SK-N-SH (cell line): Measurements from ENCODE around the gene WDR91. TPM values are rescaled to one million over a fixed set of nuclear protein-coding genes. Genes with fewer than 3 reads are reported as not detected.
"Not testable (repeated sequence)": the region's sequence is repeated elsewhere in the genome, so short reads cannot be mapped to it uniquely, and the experiment has no call there.

Experiments used
- CTCF ChIA-PET: fragments of 300-600, 350-600 bp; formaldehyde crosslinking; extraction: SDS; loops from one replicate; lab custom pipeline; 2021; lab: Yijun Ruan, JAX
- POLR2A ChIA-PET: fragments of 350-600 bp; sonication (Branson Sonifier 250); formaldehyde crosslinking; extraction: SDS; loops from one replicate; lab custom pipeline; 2020; ENCODE audit warnings: antibody characterized with exemption, inconsistent platforms; lab: Yijun Ruan, JAX
- DNase-seq: peaks from one replicate; pipeline ENCODE4 v3.0.0; 2012
- H2AFZ ChIP-seq: fragments of 200-600 bp; sonication (generic); 2 replicates; pipeline ENCODE4 v1.8.1; 2016; ENCODE audit warnings: antibody characterized with exemption, mild to moderate bottlenecking, low read depth
- H3F3A ChIP-seq: fragments of 200-600 bp; sonication (generic); replicated peaks from 2 replicates; pipeline ENCODE3; 2016; ENCODE audit warnings: antibody characterized with exemption, mild to moderate bottlenecking; ENCODE audit not compliant: insufficient read depth
- H3K27ac ChIP-seq, 2 experiments: fragments of 200-500 bp in 1 of 2; fragments of 200-600 bp in 1 of 2; sonication (Bioruptor generic) in 1 of 2; sonication (generic), shearing (Covaris generic) in 1 of 2; 2 replicates each; pipeline versions ENCODE4 v1.5.1 to v1.6.1; 2014 to 2016; ENCODE audit warnings: low read depth in 2 of 2, inconsistent platforms in 1 of 2, low read length in 1 of 2, mild to moderate bottlenecking in 1 of 2, mixed read lengths in 1 of 2
- H3K27me3 ChIP-seq: fragments of 200-600 bp; sonication (generic), shearing (Covaris generic); 2 replicates; pipeline ENCODE4 v1.6.1; 2016; ENCODE audit warnings: mixed run types; ENCODE audit not compliant: insufficient read depth
- H3K36me3 ChIP-seq, 2 experiments: fragments of 200-500 bp in 1 of 2; fragments of 200-600 bp in 1 of 2; sonication (Bioruptor generic) in 1 of 2; sonication (generic) in 1 of 2; replicated peaks in 1 of 2; 2 replicates each; pipeline versions ENCODE3 to v1.5.1; 2014 to 2016; ENCODE audit warnings: low read length in 1 of 2, mild to moderate bottlenecking in 1 of 2; ENCODE audit not compliant: insufficient read depth in 2 of 2, control insufficient read depth in 1 of 2
- H3K4me1 ChIP-seq, 2 experiments: fragments of 200-500 bp in 1 of 2; fragments of 200-600 bp in 1 of 2; sonication (Bioruptor generic) in 1 of 2; sonication (generic), shearing (Covaris generic) in 1 of 2; 2 replicates each; pipeline versions ENCODE4 v1.5.1 to v1.6.1; 2014 to 2016; ENCODE audit warnings: low read depth in 1 of 2, low read length in 1 of 2, mixed run types in 1 of 2; ENCODE audit not compliant: insufficient read depth in 2 of 2, control insufficient read depth in 1 of 2
- H3K4me2 ChIP-seq: fragments of 200-600 bp; sonication (generic), shearing (Covaris generic); 2 replicates; pipeline ENCODE4 v1.6.1; 2017; ENCODE audit warnings: mixed run types
- H3K4me3 ChIP-seq, 2 experiments: fragments of 200-500 bp in 1 of 2; fragments of 200-600 bp in 1 of 2; sonication (Bioruptor generic) in 1 of 2; sonication (generic), shearing (Covaris generic) in 1 of 2; 2 replicates each; pipeline versions ENCODE4 v1.5.1 to v1.8.1; 2014 to 2016; ENCODE audit warnings: low read depth in 2 of 2, inconsistent platforms in 1 of 2, low read length in 1 of 2, mild to moderate bottlenecking in 1 of 2, mixed read lengths in 1 of 2, moderate library complexity in 1 of 2
- H3K79me2 ChIP-seq: fragments of 200-600 bp; sonication (generic); 2 replicates; pipeline ENCODE4 v1.8.1; 2017; ENCODE audit warnings: mild to moderate bottlenecking; ENCODE audit not compliant: insufficient read depth
- H3K9ac ChIP-seq: fragments of 200-600 bp; sonication (generic); 2 replicates; pipeline ENCODE4 v1.6.1; 2017; ENCODE audit warnings: mixed run types
- H3K9me2 ChIP-seq: fragments of 200-600 bp; sonication (generic); 2 replicates; pipeline ENCODE4 v1.6.1; 2017; ENCODE audit warnings: mixed run types
- H3K9me3 ChIP-seq: fragments of 200-600 bp; sonication (generic); 2 replicates; pipeline ENCODE4 v1.6.1; 2017; ENCODE audit warnings: mixed run types, mild to moderate bottlenecking, moderate library complexity
- H4K20me1 ChIP-seq: fragments of 200-600 bp; sonication (generic); 2 replicates; pipeline ENCODE4 v1.6.1; 2017; ENCODE audit warnings: mild to moderate bottlenecking, mixed run types; ENCODE audit not compliant: insufficient read depth
- CHD2 ChIP-seq: fragments of 150-350 bp; IDR thresholded peaks from 2 replicates; pipeline ENCODE4 v1.6.1; 2018; ENCODE audit warnings: low read length; ENCODE audit not compliant: partially characterized antibody
- FOSL2 ChIP-seq: IDR thresholded peaks from 2 replicates; pipeline ENCODE4 v1.4.0; 2012; ENCODE audit warnings: low read depth, mild to moderate bottlenecking, moderate library complexity, borderline replicate concordance
- JUND ChIP-seq: IDR thresholded peaks from 2 replicates; pipeline ENCODE4 v1.4.0; 2012
- POLR2AphosphoS5 ChIP-seq: IDR thresholded peaks from 2 replicates; pipeline ENCODE4 v1.6.1; 2012; ENCODE audit warnings: low read depth, low read length
- RAD21 ChIP-seq: IDR thresholded peaks from 2 replicates; pipeline ENCODE4 v1.6.1; 2012; ENCODE audit warnings: mild to moderate bottlenecking, low read length
- RCOR1 ChIP-seq: fragments of 150-350 bp; IDR thresholded peaks from 2 replicates; pipeline ENCODE4 v1.6.1; 2017; ENCODE audit warnings: antibody characterized with exemption, low read length
- RFX5 ChIP-seq: IDR thresholded peaks from 2 replicates; pipeline ENCODE4 v1.6.1; 2012; ENCODE audit warnings: mild to moderate bottlenecking, improper control_type of control experiment, low read length
- TAF1 ChIP-seq: IDR thresholded peaks from 2 replicates; pipeline ENCODE4 v1.6.1; 2012; ENCODE audit warnings: low read depth, mild to moderate bottlenecking, low read length, moderate library complexity, borderline replicate concordance
- YY1 ChIP-seq: IDR thresholded peaks from 2 replicates; pipeline ENCODE4 v1.4.0; 2012; ENCODE audit warnings: low read depth, mild to moderate bottlenecking
- WGBS: methylation state at CpG from one replicate; pipeline ENCODE4 v1.1.6; 2017; ENCODE audit warnings: low lambda C conversion rate; 5-methylcytosine and 5-hydroxymethylcytosine counted together
- polyA plus RNA-seq, 3 experiments: library from polyadenylated mRNA; depleted of rRNA; stranded (reverse); fragments of >200 nt; gene quantifications; 2 replicates each; pipeline ENCODE4 v1.2.3, GENCODE V29; 2012
- TF ChIP-seq, protein P1 (sequence below): IDR thresholded peaks from 2 replicates; pipeline ENCODE4 v1.4.0; 2012; ENCODE audit warnings: low read depth
- TF ChIP-seq, protein P2 (sequence below): fragments of 200-600 bp; sonication (generic); IDR thresholded peaks from 2 replicates; pipeline ENCODE4 v1.6.1; 2017; ENCODE audit warnings: antibody characterized with exemption, mild to moderate bottlenecking, moderate library complexity

The WDR91 gene
- polyA plus RNA-seq, 1 of the 3 experiments (the other 2 are of a cell fraction): 8.4 TPM

GRCh38 chr7:135211946-135212685 is 790 bp upstream of the WDR91 start:
- H4K20me1 ChIP-seq, H3F3A ChIP-seq, H3K9me3 ChIP-seq, H3K27me3 ChIP-seq, H3K79me2 ChIP-seq, H3K36me3 ChIP-seq, H3K9me2 ChIP-seq, H3K4me1 ChIP-seq: not testable (repeated sequence)
- Histone ChIP-seq H3K27ac (peak overlapping the region; percentile 81 to 90), H3K9ac (peak overlapping the region; percentile 78), H3K4me3 (peak overlapping the region; percentile 92 to 99), H3K4me2 (peak overlapping the region; percentile 86), H2AFZ (peak overlapping the region; percentile 98)
- POLR2A ChIA-PET: interaction anchor here (0.5 to 2.0 kb wide), 5 partner anchors 10 to 384 kb away, joined by 3 to 8 read pairs (median 5); no protein-coding TSS in a partner anchor
- 13% methylated on average over 30 of the region's 30 CpGs for whole genome bisulfite sequencing
- CTCF ChIA-PET: interaction anchor here (1.3 to 1.7 kb wide), 2 partner anchors 10 to 69 kb away, joined by 6 read pairs; no protein-coding TSS in a partner anchor
- 0 out of 2 replicates have a peak, but pooled peaks have one; percentile 6 for TF ChIP-seq YY1
- TF ChIP-seq RCOR1: peak; percentile 7; the same call in 1 of the 2 replicates
- TF ChIP-seq, protein P1, sequence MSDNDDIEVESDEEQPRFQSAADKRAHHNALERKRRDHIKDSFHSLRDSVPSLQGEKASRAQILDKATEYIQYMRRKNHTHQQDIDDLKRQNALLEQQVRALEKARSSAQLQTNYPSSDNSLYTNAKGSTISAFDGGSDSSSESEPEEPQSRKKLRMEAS: peak; percentile 36
- DNase-seq: peak; percentile 45

- POLR2A ChIA-PET: interaction anchor here (1.0 to 2.0 kb wide), 4 partner anchors 9 to 40 kb away, joined by 3 to 8 read pairs (median 5); partner anchors contain the start of gene CYREN
- Histone ChIP-seq H3K36me3 (no peaks in the 10 kb centered on the region), H3K9ac (peak overlapping the region; percentile 80), H3K4me2 (peak overlapping the region; percentile 86), H2AFZ (peak overlapping the region; percentile 97), H3K27me3 (no peaks in the 10 kb centered on the region), H3F3A (peaks cover 5% of the 10 kb centered on the region), H3K4me1 (peaks cover 0 to 6% of the 10 kb centered on the region in 2 experiments; a peak in 2 of 4 replicates)
- CTCF ChIA-PET: interaction anchor here (1.0 to 1.7 kb wide), 4 partner anchors 9 to 70 kb away, joined by 3 to 6 read pairs (median 5); partner anchors contain the start of gene CYREN
- no peak for DNase-seq
- no peak for TF ChIP-seq TAF1
- no peak for TF ChIP-seq FOSL2
- TF ChIP-seq RAD21: no peak
- TF ChIP-seq POLR2AphosphoS5: no peak
- TF ChIP-seq, protein P2, sequence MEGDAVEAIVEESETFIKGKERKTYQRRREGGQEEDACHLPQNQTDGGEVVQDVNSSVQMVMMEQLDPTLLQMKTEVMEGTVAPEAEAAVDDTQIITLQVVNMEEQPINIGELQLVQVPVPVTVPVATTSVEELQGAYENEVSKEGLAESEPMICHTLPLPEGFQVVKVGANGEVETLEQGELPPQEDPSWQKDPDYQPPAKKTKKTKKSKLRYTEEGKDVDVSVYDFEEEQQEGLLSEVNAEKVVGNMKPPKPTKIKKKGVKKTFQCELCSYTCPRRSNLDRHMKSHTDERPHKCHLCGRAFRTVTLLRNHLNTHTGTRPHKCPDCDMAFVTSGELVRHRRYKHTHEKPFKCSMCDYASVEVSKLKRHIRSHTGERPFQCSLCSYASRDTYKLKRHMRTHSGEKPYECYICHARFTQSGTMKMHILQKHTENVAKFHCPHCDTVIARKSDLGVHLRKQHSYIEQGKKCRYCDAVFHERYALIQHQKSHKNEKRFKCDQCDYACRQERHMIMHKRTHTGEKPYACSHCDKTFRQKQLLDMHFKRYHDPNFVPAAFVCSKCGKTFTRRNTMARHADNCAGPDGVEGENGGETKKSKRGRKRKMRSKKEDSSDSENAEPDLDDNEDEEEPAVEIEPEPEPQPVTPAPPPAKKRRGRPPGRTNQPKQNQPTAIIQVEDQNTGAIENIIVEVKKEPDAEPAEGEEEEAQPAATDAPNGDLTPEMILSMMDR: no peak
- TF ChIP-seq RFX5: no peak
- TF ChIP-seq CHD2: no peak
- TF ChIP-seq JUND: no peak
- TF ChIP-seq, all 33 proteins: peak for 0
- no peaks in the 10 kb centered on the region for H3K9me2 ChIP-seq
- 3% methylated on average over 13 of the region's 13 CpGs for WGBS
- no peaks in the 10 kb centered on the region for H3K9me3 ChIP-seq
- peak overlapping the region; percentile 62 to 66; a peak in 2 of 4 replicates for H3K27ac ChIP-seq
- no peaks in the 10 kb centered on the region for H4K20me1 ChIP-seq
- H3K79me2 ChIP-seq: no peaks in the 10 kb centered on the region
- H3K4me3 ChIP-seq: peak overlapping the region; percentile 92 to 99
Measured at GRCh38 chr7:135210888-135211178, 493 bp downstream of the WDR91 start.
